GM18508 (cell line): Measurements from ENCODE around the gene ERGIC1.
A peak's percentile ranks its signal among the peaks of the same experiment; 100 is the strongest.

Experiments used
- ATAC-seq: cut with Tn5 transposase; IDR thresholded peaks from one replicate; pipeline ENCODE4 v1.9.1; 2021; ENCODE audit warnings: moderate number of reproducible peaks; ENCODE audit not compliant: insufficient read depth, unreplicated experiment

Gene ERGIC1

GRCh38 chr5:172956936-172957335 lies 122.9 kb downstream of the ERGIC1 start:
- ATAC-seq = no peak

- no peak for ATAC-seq
Measured at GRCh38 chr5:172957458-172957857, 123.4 kb downstream of the ERGIC1 start.

GRCh38 chr5:172958331-172959046 lies 124.4 kb downstream of the ERGIC1 start:
- ATAC-seq = no peak

- ATAC-seq = no peak
Measured at GRCh38 chr5:172959824-172960799, 126.1 kb downstream of the ERGIC1 start.

GRCh38 chr5:172969921-172970320 lies 135.9 kb downstream of the ERGIC1 start:
- ATAC-seq = no peak

- ATAC-seq = no peak
Measured at GRCh38 chr5:172971482-172971881, 137.4 kb downstream of the ERGIC1 start.

GRCh38 chr5:172972552-172972951 lies 138.5 kb downstream of the ERGIC1 start:
- ATAC-seq = no peak

GRCh38 chr5:172973127-172973916 lies 139.3 kb downstream of the ERGIC1 start:
- no peak for ATAC-seq

- ATAC-seq = no peak
Measured at GRCh38 chr5:172973931-172974330, 139.9 kb downstream of the ERGIC1 start.

GRCh38 chr5:172975289-172975688 lies 141.2 kb downstream of the ERGIC1 start:
- no peak for ATAC-seq

- no peak for ATAC-seq
Measured at GRCh38 chr5:172979778-172980177, 145.7 kb downstream of the ERGIC1 start.

- ATAC-seq = no peak
Measured at GRCh38 chr5:172981931-172982330, 147.9 kb downstream of the ERGIC1 start.

- peak; percentile 56 for ATAC-seq
Measured at GRCh38 chr5:172983542-172984243, 149.6 kb downstream of the ERGIC1 start, which contains the start of gene ATP6V0E1. ATP6V0E1 (plus strand) TSS chr5:172983771; CDS start chr5:172983861, 90 bp downstream.

GRCh38 chr5:172984244-172984953 lies 150.3 kb downstream of the ERGIC1 start:
- peak; percentile 49 for ATAC-seq

- ATAC-seq = no peak
Measured at GRCh38 chr5:172985596-172985995, 151.5 kb downstream of the ERGIC1 start.

GRCh38 chr5:172988276-172988675 lies 154.2 kb downstream of the ERGIC1 start:
- ATAC-seq = no peak

- no peak for ATAC-seq
Measured at GRCh38 chr5:172990776-172991175, 156.7 kb downstream of the ERGIC1 start.

- ATAC-seq = no peak
Measured at GRCh38 chr5:172994405-172994804, 160.4 kb downstream of the ERGIC1 start.

- ATAC-seq = no peak
Measured at GRCh38 chr5:172999372-172999973, 165.4 kb downstream of the ERGIC1 start.
